Right lobe of liver (tissue), 4 donors: Measurements from ENCODE around the gene SPDYE2.
"Not testable (repeated sequence)": the region's sequence is repeated elsewhere in the genome, so short reads cannot be mapped to it uniquely, and the experiment has no call there.

Experiments
- POLR2A ChIP-seq: fragments of 450-650 bp; IDR thresholded peaks from one replicate; pipeline ENCODE4 v1.6.1; 2017; ENCODE audit warnings: antibody characterized with exemption, mild to moderate bottlenecking
- TF ChIP-seq, protein P1 (sequence below), 4 donors: fragments of 200-600 bp in 3 of 4; fragments of 450-650 bp in 1 of 4; IDR thresholded peaks; one replicate each; pipeline versions ENCODE4 v1.5.1 to v1.8.0; 2016 to 2022; ENCODE audit warnings: antibody characterized with exemption in 4 of 4, mild to moderate bottlenecking in 2 of 4
- donor health status: DM: no; HTN: no; CAD: no.
- donor health status: DM: no; HTN: no; CAD: no.
- donor health status: DM: no; HTN: yes; CAD: no.

DNA sequence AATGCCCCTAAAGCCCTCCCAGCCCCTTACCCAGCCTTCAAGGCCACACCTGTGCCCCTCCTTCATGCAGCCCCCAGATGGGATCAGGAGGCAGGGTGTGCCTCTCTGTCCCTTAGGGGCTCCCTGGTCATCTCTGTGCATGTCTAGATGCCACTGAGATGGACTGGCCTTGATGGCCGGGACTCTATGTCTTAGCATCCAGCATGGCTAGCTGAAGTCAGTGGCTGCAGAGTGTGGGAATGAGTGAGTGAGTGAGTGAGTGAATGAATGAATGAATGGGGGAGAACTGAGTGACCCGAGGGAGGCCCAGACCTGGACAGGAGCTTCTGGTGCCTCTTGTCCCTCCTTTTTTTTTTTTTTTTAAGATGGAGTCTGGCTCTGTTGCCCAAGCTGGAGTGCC is 18.9 kb upstream of the SPDYE2 start:
- not testable (repeated sequence) for TF ChIP-seq POLR2A
- TF ChIP-seq, protein P1, sequence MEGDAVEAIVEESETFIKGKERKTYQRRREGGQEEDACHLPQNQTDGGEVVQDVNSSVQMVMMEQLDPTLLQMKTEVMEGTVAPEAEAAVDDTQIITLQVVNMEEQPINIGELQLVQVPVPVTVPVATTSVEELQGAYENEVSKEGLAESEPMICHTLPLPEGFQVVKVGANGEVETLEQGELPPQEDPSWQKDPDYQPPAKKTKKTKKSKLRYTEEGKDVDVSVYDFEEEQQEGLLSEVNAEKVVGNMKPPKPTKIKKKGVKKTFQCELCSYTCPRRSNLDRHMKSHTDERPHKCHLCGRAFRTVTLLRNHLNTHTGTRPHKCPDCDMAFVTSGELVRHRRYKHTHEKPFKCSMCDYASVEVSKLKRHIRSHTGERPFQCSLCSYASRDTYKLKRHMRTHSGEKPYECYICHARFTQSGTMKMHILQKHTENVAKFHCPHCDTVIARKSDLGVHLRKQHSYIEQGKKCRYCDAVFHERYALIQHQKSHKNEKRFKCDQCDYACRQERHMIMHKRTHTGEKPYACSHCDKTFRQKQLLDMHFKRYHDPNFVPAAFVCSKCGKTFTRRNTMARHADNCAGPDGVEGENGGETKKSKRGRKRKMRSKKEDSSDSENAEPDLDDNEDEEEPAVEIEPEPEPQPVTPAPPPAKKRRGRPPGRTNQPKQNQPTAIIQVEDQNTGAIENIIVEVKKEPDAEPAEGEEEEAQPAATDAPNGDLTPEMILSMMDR (IDR thresholded peaks at IDR 0.05): not testable (repeated sequence)
